GM12878 (cell line): Measurements from ENCODE around the gene LGALS8. TPM values are rescaled to one million over a fixed set of nuclear protein-coding genes. Genes with fewer than 3 reads are reported as not detected.

Experiments
- PAX8 ChIP-seq: fragments of 450-650 bp; IDR thresholded peaks from 2 replicates; pipeline ENCODE4 v1.6.1; 2017; ENCODE audit warnings: mild to moderate bottlenecking, moderate library complexity
- RB1 ChIP-seq: fragments of 450-650 bp; formaldehyde crosslinking; IDR thresholded peaks from 2 replicates; pipeline ENCODE4 v1.6.1; 2017; ENCODE audit warnings: mild to moderate bottlenecking, borderline replicate concordance
- TAF1 ChIP-seq: IDR thresholded peaks from 2 replicates; pipeline ENCODE4 v1.6.1; 2011; ENCODE audit warnings: mild to moderate bottlenecking, low read depth, low read length, borderline replicate concordance
- polyA plus RNA-seq, 11 experiments: library from polyadenylated mRNA; depleted of rRNA in 4 of 11; unstranded in 6 of 11; stranded (reverse) in 5 of 11; fragments of >200 nt; fragmentation: Nextera tagmentation in 4 of 11; fragmentation: Illumina TruSeq in 1 of 11; extraction: Ambion mirVana in 4 of 11; extraction: Trizol in 1 of 11; gene quantifications; 1 replicate in 1 of 11; 2 replicates in 10 of 11; pipeline versions ENCODE4 v1.2.1 to v1.2.3, GENCODE V29; 2011 to 2016; ENCODE audit warnings: inconsistent platforms in 2 of 11, missing spikeins in 2 of 11, low read depth in 1 of 11
- total RNA-seq, 4 experiments: library from RNA; depleted of rRNA in 3 of 4; stranded (reverse); fragments of >200 nt in 3 of 4; fragmentation: Illumina TruSeq in 1 of 4; extraction: Trizol in 1 of 4; gene quantifications; 2 replicates each; pipeline versions ENCODE4 v1.2.1 to v1.2.3, GENCODE V29; 2013 to 2021
- TF ChIP-seq, protein P1 (sequence below): fragments of 450-650 bp; IDR thresholded peaks from 2 replicates; pipeline ENCODE4 v1.6.1; 2016; ENCODE audit warnings: mild to moderate bottlenecking, moderate library complexity, borderline replicate concordance
- TF ChIP-seq, protein P2 (sequence below): IDR thresholded peaks from 2 replicates; pipeline ENCODE4 v1.6.1; 2012; ENCODE audit warnings: mild to moderate bottlenecking, low read depth, low read length

LGALS8 gene
- total and polyA plus RNA-seq, 10 of the 15 experiments (the other 5 are each of a cell fraction or from before 2014, with no cell fraction given), result 15.4 to 86.5 (median 19.2) TPM

DNA sequence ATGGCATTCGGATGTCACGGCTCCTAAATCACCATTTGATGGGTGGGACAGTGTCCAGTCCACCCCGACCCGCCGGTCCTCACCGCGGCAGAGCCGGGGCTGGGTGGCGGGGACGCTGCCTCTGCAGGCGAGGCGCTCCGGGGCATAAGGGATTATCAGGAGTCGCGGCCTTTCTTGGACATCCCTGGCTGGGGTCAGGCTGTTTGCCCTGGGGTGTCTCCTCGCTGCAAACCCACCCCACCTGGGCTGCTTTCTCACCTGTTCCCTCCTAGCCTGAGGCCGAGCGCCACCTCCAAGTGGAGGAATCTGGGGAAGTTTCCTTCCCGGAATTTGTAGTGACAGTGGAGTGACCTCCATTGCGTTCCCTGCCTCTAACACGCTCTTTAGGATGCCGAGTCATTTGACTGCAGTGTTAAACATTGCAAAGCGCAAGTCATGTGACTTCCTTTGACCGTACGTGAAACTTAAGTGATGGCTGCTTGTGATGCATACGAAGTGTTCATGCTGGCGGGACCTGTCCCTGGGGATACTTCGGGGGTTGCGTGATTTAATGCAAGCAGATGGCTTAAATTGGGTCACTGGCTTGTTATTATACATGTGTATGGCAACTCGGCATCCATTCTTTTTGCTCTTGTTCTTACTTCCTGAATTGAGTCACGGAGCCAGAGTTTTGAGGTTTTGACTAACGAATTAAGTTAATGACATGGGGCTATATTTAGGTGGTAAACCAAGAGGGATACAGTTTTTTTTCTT, 536 bp downstream of the LGALS8 start (continued):
- TF ChIP-seq TAF1 (peak; percentile 37; the same call in 1 of the 2 replicates), RB1 (peak; percentile 36; the same call in 1 of the 2 replicates), PAX8 (no peak)
- TF ChIP-seq, protein P1, sequence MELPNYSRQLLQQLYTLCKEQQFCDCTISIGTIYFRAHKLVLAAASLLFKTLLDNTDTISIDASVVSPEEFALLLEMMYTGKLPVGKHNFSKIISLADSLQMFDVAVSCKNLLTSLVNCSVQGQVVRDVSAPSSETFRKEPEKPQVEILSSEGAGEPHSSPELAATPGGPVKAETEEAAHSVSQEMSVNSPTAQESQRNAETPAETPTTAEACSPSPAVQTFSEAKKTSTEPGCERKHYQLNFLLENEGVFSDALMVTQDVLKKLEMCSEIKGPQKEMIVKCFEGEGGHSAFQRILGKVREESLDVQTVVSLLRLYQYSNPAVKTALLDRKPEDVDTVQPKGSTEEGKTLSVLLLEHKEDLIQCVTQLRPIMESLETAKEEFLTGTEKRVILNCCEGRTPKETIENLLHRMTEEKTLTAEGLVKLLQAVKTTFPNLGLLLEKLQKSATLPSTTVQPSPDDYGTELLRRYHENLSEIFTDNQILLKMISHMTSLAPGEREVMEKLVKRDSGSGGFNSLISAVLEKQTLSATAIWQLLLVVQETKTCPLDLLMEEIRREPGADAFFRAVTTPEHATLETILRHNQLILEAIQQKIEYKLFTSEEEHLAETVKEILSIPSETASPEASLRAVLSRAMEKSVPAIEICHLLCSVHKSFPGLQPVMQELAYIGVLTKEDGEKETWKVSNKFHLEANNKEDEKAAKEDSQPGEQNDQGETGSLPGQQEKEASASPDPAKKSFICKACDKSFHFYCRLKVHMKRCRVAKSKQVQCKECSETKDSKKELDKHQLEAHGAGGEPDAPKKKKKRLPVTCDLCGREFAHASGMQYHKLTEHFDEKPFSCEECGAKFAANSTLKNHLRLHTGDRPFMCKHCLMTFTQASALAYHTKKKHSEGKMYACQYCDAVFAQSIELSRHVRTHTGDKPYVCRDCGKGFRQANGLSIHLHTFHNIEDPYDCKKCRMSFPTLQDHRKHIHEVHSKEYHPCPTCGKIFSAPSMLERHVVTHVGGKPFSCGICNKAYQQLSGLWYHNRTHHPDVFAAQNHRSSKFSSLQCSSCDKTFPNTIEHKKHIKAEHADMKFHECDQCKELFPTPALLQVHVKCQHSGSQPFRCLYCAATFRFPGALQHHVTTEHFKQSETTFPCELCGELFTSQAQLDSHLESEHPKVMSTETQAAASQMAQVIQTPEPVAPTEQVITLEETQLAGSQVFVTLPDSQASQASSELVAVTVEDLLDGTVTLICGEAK, result no peak; the same call in 1 of the 2 replicates
- TF ChIP-seq, protein P2, sequence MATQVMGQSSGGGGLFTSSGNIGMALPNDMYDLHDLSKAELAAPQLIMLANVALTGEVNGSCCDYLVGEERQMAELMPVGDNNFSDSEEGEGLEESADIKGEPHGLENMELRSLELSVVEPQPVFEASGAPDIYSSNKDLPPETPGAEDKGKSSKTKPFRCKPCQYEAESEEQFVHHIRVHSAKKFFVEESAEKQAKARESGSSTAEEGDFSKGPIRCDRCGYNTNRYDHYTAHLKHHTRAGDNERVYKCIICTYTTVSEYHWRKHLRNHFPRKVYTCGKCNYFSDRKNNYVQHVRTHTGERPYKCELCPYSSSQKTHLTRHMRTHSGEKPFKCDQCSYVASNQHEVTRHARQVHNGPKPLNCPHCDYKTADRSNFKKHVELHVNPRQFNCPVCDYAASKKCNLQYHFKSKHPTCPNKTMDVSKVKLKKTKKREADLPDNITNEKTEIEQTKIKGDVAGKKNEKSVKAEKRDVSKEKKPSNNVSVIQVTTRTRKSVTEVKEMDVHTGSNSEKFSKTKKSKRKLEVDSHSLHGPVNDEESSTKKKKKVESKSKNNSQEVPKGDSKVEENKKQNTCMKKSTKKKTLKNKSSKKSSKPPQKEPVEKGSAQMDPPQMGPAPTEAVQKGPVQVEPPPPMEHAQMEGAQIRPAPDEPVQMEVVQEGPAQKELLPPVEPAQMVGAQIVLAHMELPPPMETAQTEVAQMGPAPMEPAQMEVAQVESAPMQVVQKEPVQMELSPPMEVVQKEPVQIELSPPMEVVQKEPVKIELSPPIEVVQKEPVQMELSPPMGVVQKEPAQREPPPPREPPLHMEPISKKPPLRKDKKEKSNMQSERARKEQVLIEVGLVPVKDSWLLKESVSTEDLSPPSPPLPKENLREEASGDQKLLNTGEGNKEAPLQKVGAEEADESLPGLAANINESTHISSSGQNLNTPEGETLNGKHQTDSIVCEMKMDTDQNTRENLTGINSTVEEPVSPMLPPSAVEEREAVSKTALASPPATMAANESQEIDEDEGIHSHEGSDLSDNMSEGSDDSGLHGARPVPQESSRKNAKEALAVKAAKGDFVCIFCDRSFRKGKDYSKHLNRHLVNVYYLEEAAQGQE, result no peak
- TF ChIP-seq, all 136 proteins: peak for 34
